GM12878 (cell line): ENCODE results near the gene CHIC2.

ENCODE experiments used
- EP300 ChIP-seq, 2 experiments: fragments of 150-350 bp in 1 of 2; IDR thresholded peaks; 2 replicates each; pipeline ENCODE4 v1.6.1; 2011 to 2012; ENCODE audit warnings: low read depth in 2 of 2, low read length in 2 of 2, borderline replicate concordance in 1 of 2, improper control_type of control experiment in 1 of 2, inconsistent platforms in 1 of 2; ENCODE audit not compliant: control insufficient read depth in 1 of 2
- FOXK2 ChIP-seq: fragments of 450-650 bp; IDR thresholded peaks from 2 replicates; pipeline ENCODE4 v1.6.1; 2017; ENCODE audit warnings: mild to moderate bottlenecking, moderate library complexity
- SMAD1 ChIP-seq: fragments of 450-650 bp; IDR thresholded peaks from 2 replicates; pipeline ENCODE4 v1.6.1; 2018; ENCODE audit warnings: mild to moderate bottlenecking, low read depth; ENCODE audit not compliant: partially characterized antibody
- TCF12 ChIP-seq: IDR thresholded peaks from 2 replicates; pipeline ENCODE4 v1.6.1; 2011; ENCODE audit warnings: low read depth, mild to moderate bottlenecking, low read length

DNA sequence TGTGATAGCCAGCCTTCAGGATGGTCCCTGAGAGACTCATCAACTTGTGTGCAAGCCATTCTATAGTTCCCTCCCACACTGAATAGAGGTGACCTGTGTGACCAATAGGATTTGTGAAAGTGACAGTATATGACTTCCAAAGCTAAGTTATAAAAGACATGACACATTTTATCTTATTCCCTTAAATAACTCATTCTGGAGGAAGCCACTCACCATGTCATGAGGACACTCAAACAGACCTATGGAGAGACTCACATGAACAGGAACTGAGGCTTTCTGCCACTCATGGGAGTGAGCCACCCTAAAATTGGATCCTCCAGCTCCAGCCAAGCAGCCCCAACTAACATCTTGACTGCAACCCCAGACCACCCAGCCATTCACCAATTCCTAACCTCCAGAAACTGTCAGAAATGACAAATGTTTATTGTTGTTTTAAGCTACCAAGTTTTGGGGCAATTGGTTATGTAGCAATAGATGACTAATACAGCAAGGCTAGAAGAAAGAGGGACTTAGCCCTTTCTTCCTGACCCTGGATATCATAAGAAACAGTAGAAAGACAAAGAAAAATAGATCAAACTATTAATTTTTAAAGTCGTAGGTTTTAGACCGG is 9.0 kb upstream of the CHIC2 start:
- no peak for TF ChIP-seq EP300 (IDR thresholded peaks at IDR 0.05; ENCODE audit: borderline replicate concordance in 1 of 2, control insufficient read depth in 1 of 2, low read depth in 2 of 2, low read length in 2 of 2)
- no peak for TF ChIP-seq FOXK2
- no peak for TF ChIP-seq TCF12
- TF ChIP-seq SMAD1: no peak
